WI38 (cell line): ENCODE measurements around the gene KRT4.

Experiments used
- H3K4me3 ChIP-seq: 2 replicates; pipeline ENCODE4 v1.5.1; 2011; ENCODE audit warnings: low read depth, mild to moderate bottlenecking, control low read depth, low read length
- CTCF ChIP-seq: IDR thresholded peaks from 2 replicates; pipeline ENCODE4 v1.5.1; 2012; ENCODE audit warnings: low read depth, mild to moderate bottlenecking, control low read depth, low read length

The KRT4 gene

GRCh38 chr12:52836042-52836466 is 22.1 kb upstream of the KRT4 start:
- no peak overlapping the region for H3K4me3 ChIP-seq
- TF ChIP-seq CTCF = no peak

GRCh38 chr12:52835271-52836041 is 21.5 kb upstream of the KRT4 start:
- no peak for TF ChIP-seq CTCF
- no peak overlapping the region for H3K4me3 ChIP-seq

GRCh38 chr12:52834727-52835001 is 20.7 kb upstream of the KRT4 start:
- TF ChIP-seq CTCF = no peak
- H3K4me3 ChIP-seq = no peak overlapping the region

GRCh38 chr12:52833922-52834726 is 20.2 kb upstream of the KRT4 start, which contains the start of gene KRT79:
TSS of gene KRT79 (minus strand) at chr12:52834311. CDS start at chr12:52834260, 51 bp downstream.
- no peak for TF ChIP-seq CTCF
- no peak within 1 kb of the TSS for H3K4me3 ChIP-seq

GRCh38 chr12:52832985-52833905 is 19.3 kb upstream of the KRT4 start:
- no peak overlapping the region for H3K4me3 ChIP-seq
- no peak for TF ChIP-seq CTCF

GRCh38 chr12:52832451-52832850 is 18.5 kb upstream of the KRT4 start:
- no peak for TF ChIP-seq CTCF
- no peak overlapping the region for H3K4me3 ChIP-seq

GRCh38 chr12:52831251-52831650 is 17.3 kb upstream of the KRT4 start:
- H3K4me3 ChIP-seq = no peak overlapping the region
- TF ChIP-seq CTCF = no peak
